Endothelial cell of umbilical vein (primary cell): ENCODE results near the gene HOXC13. TPM values are rescaled to one million over a fixed set of nuclear protein-coding genes. Genes with fewer than 3 reads are reported as not detected.

Experiments used
- BruUV-seq: library from RNA; stranded (reverse); fragments of 400-500 nt; replicated peaks from 2 replicates; lab custom pipeline; 2021; lab: Mats Ljungman, UMichigan
- CTCF ChIA-PET: fragments of 300-600, 350-600 bp; sonication (Branson Sonifier 250); formaldehyde crosslinking; loops from one replicate; lab custom pipeline; 2021; ENCODE audit warnings: antibody characterized with exemption, inconsistent platforms; lab: Charles Lee
- POLR2A ChIA-PET: fragments of 300-600, 350-600 bp; sonication (Branson Sonifier 250); formaldehyde crosslinking; loops from one replicate; lab custom pipeline; 2021; ENCODE audit warnings: antibody characterized with exemption, inconsistent platforms; lab: Charles Lee
- DNase-seq: peaks from one replicate; pipeline ENCODE4 v3.0.0-alpha.2; 2011; ENCODE audit warnings: low read depth, low spot score
- FAIRE-seq: peaks from 2 replicates; lab custom pipeline; 2011; peaks lifted over from hg19 to GRCh38; lab: Jason Lieb, UNC
- H2AFZ ChIP-seq: 2 replicates; pipeline ENCODE4 v1.6.0; 2012; ENCODE audit warnings: low read depth, low read length, control low read depth, inconsistent platforms
- H3K27ac ChIP-seq: 2 replicates; pipeline ENCODE4 v1.5.1; 2011; ENCODE audit warnings: low read depth, mild to moderate bottlenecking, control low read depth, low read length, moderate library complexity; ENCODE audit not compliant: insufficient read depth
- H3K27me3 ChIP-seq, 2 experiments: 2 replicates each; pipeline versions ENCODE4 v1.6.0 to v1.6.1; 2011; ENCODE audit warnings: low read length in 2 of 2, mixed read lengths in 1 of 2; ENCODE audit not compliant: control insufficient read depth in 2 of 2, insufficient read depth in 2 of 2
- H3K36me3 ChIP-seq, 2 experiments: 2 replicates in 1 of 2; 3 replicates in 1 of 2; pipeline ENCODE4 v1.5.1; 2011; ENCODE audit warnings: low read length in 2 of 2, mild to moderate bottlenecking in 1 of 2, moderate library complexity in 1 of 2; ENCODE audit not compliant: control insufficient read depth in 2 of 2, insufficient read depth in 2 of 2; ENCODE audit errors: extremely low read depth in 1 of 2
- H3K4me1 ChIP-seq: 3 replicates; pipeline ENCODE4 v1.5.1; 2011; ENCODE audit warnings: mild to moderate bottlenecking, low read length; ENCODE audit not compliant: control insufficient read depth, insufficient read depth; ENCODE audit errors: extremely low read depth
- H3K4me2 ChIP-seq: 2 replicates; pipeline ENCODE4 v1.6.1; 2011; ENCODE audit warnings: low read length, control low read depth, mixed read lengths; ENCODE audit not compliant: insufficient read depth
- H3K4me3 ChIP-seq, 3 experiments: fragments of 200-600 bp in 1 of 3; sonication (generic), shearing (Covaris generic) in 1 of 3; replicated peaks in 1 of 3; 2 replicates each; pipeline ENCODE4 v1.5.1; 2011 to 2016; ENCODE audit warnings: control low read depth in 3 of 3, low read length in 3 of 3, mild to moderate bottlenecking in 2 of 3, inconsistent platforms in 1 of 3, low read depth in 1 of 3, moderate library complexity in 1 of 3; ENCODE audit not compliant: insufficient read depth in 1 of 3
- H3K79me2 ChIP-seq: 2 replicates; pipeline ENCODE4 v1.6.0; 2012; ENCODE audit warnings: low read length, inconsistent platforms; ENCODE audit not compliant: control insufficient read depth, insufficient read depth
- H3K9ac ChIP-seq: replicated peaks from 2 replicates; pipeline ENCODE3; 2011; ENCODE audit warnings: low read length, control low read depth; ENCODE audit not compliant: insufficient read depth; ENCODE audit errors: extremely low read depth
- H3K9me1 ChIP-seq: replicated peaks from 3 replicates; pipeline ENCODE4 v1.6.0; 2011; ENCODE audit warnings: mild to moderate bottlenecking, low read length; ENCODE audit not compliant: control insufficient read depth, insufficient read depth; ENCODE audit errors: extremely low read depth
- H3K9me3 ChIP-seq: replicated peaks from 2 replicates; pipeline ENCODE4 v1.5.1; 2012; ENCODE audit warnings: low read length, inconsistent platforms; ENCODE audit not compliant: control insufficient read depth, insufficient read depth
- H4K20me1 ChIP-seq: replicated peaks from 2 replicates; pipeline ENCODE3; 2011; ENCODE audit warnings: mild to moderate bottlenecking, low read length; ENCODE audit not compliant: control insufficient read depth, insufficient read depth; ENCODE audit errors: extremely low read depth
- CTCF ChIP-seq, 2 donors: IDR thresholded peaks; 1 replicate in 1 of 2; 2 replicates in 1 of 2; pipeline ENCODE4 v1.5.1; 2011; ENCODE audit warnings: low read length in 2 of 2, mild to moderate bottlenecking in 2 of 2, moderate library complexity in 2 of 2, control low read depth in 1 of 2, inconsistent platforms in 1 of 2, low read depth in 1 of 2; ENCODE audit not compliant: insufficient read depth in 1 of 2; ENCODE audit errors: extremely low read depth in 1 of 2
- EZH2 ChIP-seq: IDR thresholded peaks from 2 replicates; pipeline ENCODE4 v1.6.1; 2012; ENCODE audit warnings: borderline replicate concordance, low read depth, mild to moderate bottlenecking, moderate library complexity, low read length, inconsistent platforms; ENCODE audit not compliant: severe bottlenecking
- FOS ChIP-seq: IDR thresholded peaks from 2 replicates; pipeline ENCODE4 v1.6.1; 2011; ENCODE audit warnings: mild to moderate bottlenecking, low read length, moderate library complexity, borderline replicate concordance; ENCODE audit not compliant: insufficient read depth
- GATA2 ChIP-seq: IDR thresholded peaks from 2 replicates; pipeline ENCODE4 v1.7.0; 2011; ENCODE audit warnings: low read depth, mild to moderate bottlenecking, moderate library complexity, mixed read lengths, low read length; ENCODE audit not compliant: insufficient read length, insufficient read depth
- JUN ChIP-seq: IDR thresholded peaks from 2 replicates; pipeline ENCODE4 v1.6.1; 2011; ENCODE audit warnings: borderline replicate concordance, low read depth; ENCODE audit not compliant: insufficient read length, insufficient read depth
- MAX ChIP-seq: IDR thresholded peaks from 2 replicates; pipeline ENCODE4 v1.6.1; 2011; ENCODE audit not compliant: insufficient read depth, insufficient read length
- MYC ChIP-seq: IDR thresholded peaks from one replicate; pipeline ENCODE4 v1.6.1; 2011; ENCODE audit warnings: mild to moderate bottlenecking, low read depth, low read length
- POLR2A ChIP-seq: IDR thresholded peaks from 2 replicates; pipeline ENCODE4 v1.6.1; 2012; ENCODE audit warnings: low read depth, mild to moderate bottlenecking, control low read depth, low read length
- POLR2AphosphoS5 ChIP-seq: IDR thresholded peaks from 2 replicates; pipeline ENCODE4 v1.6.1; 2012; ENCODE audit warnings: low read depth, mild to moderate bottlenecking, control low read depth, low read length, moderate library complexity; ENCODE audit not compliant: insufficient read depth
- dilution Hi-C: fragments of 300-500 bp; cut with MboI; formaldehyde crosslinking; loops from one replicate; pipeline ENCODE4 v1.15.0; 2019; ENCODE audit warnings: low sequenced_read_pairs; ENCODE audit not compliant: extremely low pct_ligation_motif_present
- intact Hi-C: fragments of 100-400 bp; cut with micrococcal nuclease; formaldehyde crosslinking; loops from one replicate; pipeline ENCODE4 v1.10.0; 2022
- polyA plus RNA-seq, 4 experiments: library from polyadenylated mRNA; depleted of rRNA in 3 of 4; stranded (reverse) in 3 of 4; unstranded in 1 of 4; fragments of >200 nt; gene quantifications; 2 replicates each; pipeline versions ENCODE4 v1.2.1 to v1.2.3, GENCODE V29; 2011 to 2012; ENCODE audit warnings: missing spikeins in 1 of 4
- total RNA-seq: library from RNA; stranded (reverse); gene quantifications from 2 replicates; pipeline ENCODE4 v1.2.3, GENCODE V29; 2021

The HOXC13 gene
- total and polyA plus RNA-seq, 2 donors (not counting 3 experiments of a cell fraction or from before 2014, with no cell fraction given) = not detected

- Histone ChIP-seq H3K27me3 (peaks cover 93 to 100% of the 10 kb centered on the region in 2 experiments), H3K4me2 (no peak overlapping the region), H3K36me3 (no peaks in the 10 kb centered on the region), H3K4me3 (no peak overlapping the region), H3K9me1 (no peaks in the 10 kb centered on the region), H3K9ac (no peak overlapping the region), H2AFZ (no peak overlapping the region), H3K9me3 (no peaks in the 10 kb centered on the region), H3K27ac (no peak overlapping the region), H4K20me1 (no peaks in the 10 kb centered on the region), H3K79me2 (no peaks in the 10 kb centered on the region), H3K4me1 (no peaks in the 10 kb centered on the region)
- intact Hi-C loops (no loop called here), dilution Hi-C loops (no loop called here)
- ChIA-PET POLR2A (no interaction called here), CTCF (interaction anchor here (0.6 kb wide), 1 partner anchor 40 kb away, joined by 3 read pairs; no protein-coding TSS in a partner anchor)
- TF ChIP-seq POLR2AphosphoS5 = no peak
- TF ChIP-seq POLR2A = no peak
- no peak for TF ChIP-seq EZH2
- TF ChIP-seq CTCF (IDR thresholded peaks at IDR 0.05; ENCODE audit: extremely low read depth in 1 of 2, insufficient read depth in 1 of 2, low read depth in 1 of 2, low read length in 2 of 2) = no peak
- no peak for TF ChIP-seq FOS
- no peak for TF ChIP-seq JUN
- no peak for TF ChIP-seq MAX
- TF ChIP-seq MYC = no peak
- TF ChIP-seq GATA2 = no peak
- FAIRE-seq (no peak), DNase-seq (no peak)
- no TSS peak for BruUV-seq
Observed at GRCh38 chr12:53966085-53966384, 27.4 kb downstream of the HOXC13 start.
